AG04450 (cell line): ENCODE measurements around the gene CLEC20A. TPM values are rescaled to one million over a fixed set of nuclear protein-coding genes. Genes with fewer than 3 reads are reported as not detected.
A peak's percentile ranks its signal among the peaks of the same experiment; 100 is the strongest.

ENCODE experiments used
- CTCF ChIA-PET: fragments of 300-600, 350-600 bp; formaldehyde crosslinking; extraction: SDS; loops from one replicate; lab custom pipeline; 2022; ENCODE audit warnings: antibody characterized with exemption, inconsistent platforms; lab: Charles Lee
- POLR2A ChIA-PET: fragments of 350-600 bp; formaldehyde crosslinking; extraction: SDS; loops from one replicate; lab custom pipeline; 2021; ENCODE audit warnings: antibody characterized with exemption, inconsistent platforms; lab: Yijun Ruan, JAX
- DNase-seq: peaks from one replicate; pipeline ENCODE4 v3.0.0-alpha.2; 2011; ENCODE audit warnings: low read depth, low spot score
- H3K27ac ChIP-seq: one replicate; pipeline ENCODE4 v1.5.1; 2012; ENCODE audit warnings: low read depth, low read length, control low read depth
- H3K27me3 ChIP-seq: one replicate; pipeline ENCODE4 v1.6.0; 2012; ENCODE audit warnings: low read length; ENCODE audit not compliant: control insufficient read depth, insufficient read depth
- H3K4me3 ChIP-seq: 2 replicates; pipeline ENCODE4 v1.5.1; 2011; ENCODE audit warnings: mild to moderate bottlenecking, low read depth, low read length, control low read depth
- H3K9me3 ChIP-seq: 2 replicates; pipeline ENCODE4 v1.5.1; 2012; ENCODE audit warnings: low read length; ENCODE audit not compliant: control insufficient read depth, insufficient read depth
- polyA plus RNA-seq: library from polyadenylated mRNA; depleted of rRNA; stranded (reverse); fragments of >200 nt; gene quantifications from 2 replicates; pipeline ENCODE4 v1.2.3, GENCODE V29; 2011
- TF ChIP-seq, protein P1 (sequence below): IDR thresholded peaks from 2 replicates; pipeline ENCODE4 v1.5.1; 2011; ENCODE audit warnings: low read depth, low read length, control low read depth, inconsistent platforms

CLEC20A gene
- polyA plus RNA-seq, 1 experiment, result not detected

DNA sequence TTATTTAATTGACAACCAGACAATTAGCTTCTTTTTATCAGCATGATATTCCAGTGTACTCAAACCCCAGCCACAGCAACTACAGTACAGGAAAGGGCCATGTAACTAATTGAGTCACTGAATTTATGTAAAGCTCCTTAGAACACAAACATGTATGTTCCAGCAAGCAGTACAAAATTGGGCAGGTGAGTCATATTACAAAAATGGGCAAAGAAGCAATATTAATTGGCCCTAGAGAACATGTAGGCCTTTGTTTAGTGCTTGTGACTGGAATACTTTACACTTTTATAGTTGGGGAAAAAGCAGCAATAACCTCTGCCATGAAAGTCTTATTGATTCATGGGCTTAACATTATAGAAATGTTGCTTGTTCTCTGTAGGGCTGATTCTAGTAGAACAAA is 31.8 kb downstream of the CLEC20A start:
- Histone ChIP-seq H3K27me3 (no peaks in the 10 kb centered on the region), H3K27ac (no peak overlapping the region), H3K4me3 (no peak overlapping the region), H3K9me3 (no peaks in the 10 kb centered on the region)
- ChIA-PET CTCF (interaction anchor here (0.6 to 2.1 kb wide), 3 partner anchors 36 to 165 kb away, joined by 5 to 14 read pairs (median 7); no protein-coding TSS in a partner anchor), POLR2A (no interaction called here)
- DNase-seq, result peak; percentile 26
- TF ChIP-seq, protein P1, sequence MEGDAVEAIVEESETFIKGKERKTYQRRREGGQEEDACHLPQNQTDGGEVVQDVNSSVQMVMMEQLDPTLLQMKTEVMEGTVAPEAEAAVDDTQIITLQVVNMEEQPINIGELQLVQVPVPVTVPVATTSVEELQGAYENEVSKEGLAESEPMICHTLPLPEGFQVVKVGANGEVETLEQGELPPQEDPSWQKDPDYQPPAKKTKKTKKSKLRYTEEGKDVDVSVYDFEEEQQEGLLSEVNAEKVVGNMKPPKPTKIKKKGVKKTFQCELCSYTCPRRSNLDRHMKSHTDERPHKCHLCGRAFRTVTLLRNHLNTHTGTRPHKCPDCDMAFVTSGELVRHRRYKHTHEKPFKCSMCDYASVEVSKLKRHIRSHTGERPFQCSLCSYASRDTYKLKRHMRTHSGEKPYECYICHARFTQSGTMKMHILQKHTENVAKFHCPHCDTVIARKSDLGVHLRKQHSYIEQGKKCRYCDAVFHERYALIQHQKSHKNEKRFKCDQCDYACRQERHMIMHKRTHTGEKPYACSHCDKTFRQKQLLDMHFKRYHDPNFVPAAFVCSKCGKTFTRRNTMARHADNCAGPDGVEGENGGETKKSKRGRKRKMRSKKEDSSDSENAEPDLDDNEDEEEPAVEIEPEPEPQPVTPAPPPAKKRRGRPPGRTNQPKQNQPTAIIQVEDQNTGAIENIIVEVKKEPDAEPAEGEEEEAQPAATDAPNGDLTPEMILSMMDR, result no peak

DNA sequence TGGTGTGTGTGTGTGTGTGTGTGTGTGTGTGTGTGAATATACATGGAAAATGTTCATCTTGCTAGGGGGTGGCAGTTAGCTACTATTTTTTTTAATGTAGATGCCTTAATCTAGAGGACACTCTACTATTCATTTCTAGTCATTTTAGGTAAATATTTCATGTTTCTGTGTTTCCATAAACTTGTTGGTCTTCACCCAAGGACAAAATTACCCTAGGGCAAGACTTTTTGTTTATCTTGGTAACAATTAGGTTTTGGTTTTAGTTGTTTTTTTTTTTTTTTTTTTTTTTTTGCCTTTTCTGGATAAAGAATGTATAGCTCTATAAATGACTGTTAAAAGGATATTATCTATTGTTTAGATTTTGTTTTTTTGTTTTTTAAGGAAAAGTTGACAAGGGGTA is 32.2 kb downstream of the CLEC20A start:
- no peaks in the 10 kb centered on the region for H3K9me3 ChIP-seq
- H3K4me3 ChIP-seq, result no peak overlapping the region
- ChIA-PET POLR2A (no interaction called here), CTCF (interaction anchor here (0.6 to 2.1 kb wide), 3 partner anchors 37 to 165 kb away, joined by 5 to 14 read pairs (median 7); no protein-coding TSS in a partner anchor)
- no peak for DNase-seq
- TF ChIP-seq, protein P1, result no peak
- H3K27ac ChIP-seq, result no peak overlapping the region
- no peaks in the 10 kb centered on the region for H3K27me3 ChIP-seq

DNA sequence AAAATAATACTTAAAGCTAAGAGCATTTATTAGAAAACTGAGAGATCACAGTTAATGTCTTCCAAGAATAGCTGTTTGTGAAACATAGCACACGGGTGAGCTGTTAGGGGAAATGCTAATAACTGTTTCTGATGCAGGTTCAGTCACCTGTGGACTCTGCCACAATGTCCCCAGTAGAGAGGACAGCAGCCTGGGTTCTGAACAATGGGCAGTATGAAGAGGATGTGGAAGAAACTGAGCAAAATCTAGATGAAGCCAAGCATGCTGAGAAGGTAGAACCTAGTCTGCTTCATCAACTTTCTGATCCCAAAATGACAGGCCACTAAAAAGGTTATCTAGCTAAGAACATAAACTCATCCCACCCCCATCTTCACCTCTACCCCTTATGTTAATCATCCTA is 32.6 kb downstream of the CLEC20A start:
- Histone ChIP-seq H3K9me3 (no peaks in the 10 kb centered on the region), H3K4me3 (no peak overlapping the region), H3K27me3 (no peaks in the 10 kb centered on the region), H3K27ac (no peak overlapping the region)
- CTCF ChIA-PET, result interaction anchor here (1.4 to 2.1 kb wide), 2 partner anchors 37 to 164 kb away, joined by 5 to 14 read pairs; no protein-coding TSS in a partner anchor
- TF ChIP-seq, protein P1, result no peak
- no peak for DNase-seq
- POLR2A ChIA-PET, result no interaction called here

DNA sequence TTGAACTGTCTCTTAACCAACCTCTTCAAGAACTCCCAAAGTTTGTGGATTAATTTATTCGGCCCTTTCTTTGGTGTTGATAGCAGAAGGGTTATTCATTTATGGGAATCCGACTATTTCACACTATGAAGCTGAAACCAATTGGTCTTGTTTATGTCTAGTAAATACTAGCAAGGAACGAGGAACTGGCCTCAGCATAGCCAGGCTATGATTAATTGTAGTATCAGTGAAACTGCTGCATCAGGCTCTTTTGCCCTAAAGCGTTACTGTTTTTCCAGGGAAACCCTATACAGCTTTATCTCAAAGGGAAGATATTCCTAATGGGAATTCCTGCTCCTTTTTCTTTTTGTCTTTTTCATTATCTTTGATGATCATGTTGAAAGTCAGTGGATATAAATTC is 35.1 kb downstream of the CLEC20A start:
- POLR2A ChIA-PET, result no interaction called here
- Histone ChIP-seq H3K9me3 (no peaks in the 10 kb centered on the region), H3K27me3 (no peaks in the 10 kb centered on the region), H3K4me3 (no peak overlapping the region), H3K27ac (no peak overlapping the region)
- no peak for DNase-seq
- CTCF ChIA-PET, result interaction anchor here (1.2 kb wide), 1 partner anchor 541 kb away, joined by 5 read pairs; no protein-coding TSS in a partner anchor
- TF ChIP-seq, protein P1, result no peak

DNA sequence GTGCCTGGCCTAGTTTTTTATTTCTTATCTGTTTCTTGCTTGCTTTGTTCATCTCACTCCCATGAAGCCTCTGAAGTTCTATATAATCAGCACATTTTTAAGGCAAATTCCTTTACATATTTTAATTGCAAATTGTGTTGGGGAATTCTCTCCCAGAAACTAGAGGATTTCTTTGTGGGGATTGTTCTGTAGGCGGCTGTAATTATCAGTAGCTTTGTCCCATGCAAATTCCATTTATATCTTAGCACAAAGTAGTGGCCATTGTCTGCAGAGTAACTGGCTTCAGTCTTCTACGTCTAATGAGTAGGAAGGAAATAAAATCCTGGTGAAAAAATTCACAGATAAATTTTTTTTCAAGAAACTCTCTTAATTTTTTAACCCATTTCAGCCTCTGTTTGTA is 35.7 kb downstream of the CLEC20A start:
- no peaks in the 10 kb centered on the region for H3K9me3 ChIP-seq
- TF ChIP-seq, protein P1, result no peak
- no peak overlapping the region for H3K4me3 ChIP-seq
- ChIA-PET CTCF (interaction anchor here (1.2 to 1.5 kb wide), 2 partner anchors 41 to 542 kb away, joined by 3 to 5 read pairs; no protein-coding TSS in a partner anchor), POLR2A (no interaction called here)
- H3K27ac ChIP-seq, result no peak overlapping the region
- no peaks in the 10 kb centered on the region for H3K27me3 ChIP-seq
- DNase-seq, result no peak
